ENCODE data around the gene WNT10A. TPM values are rescaled to one million over a fixed set of nuclear protein-coding genes. Genes with fewer than 3 reads are reported as not detected.

The WNT10A gene
- total and polyA plus RNA-seq, 2 experiments from 2014 or later, result 1.9 TPM

GRCh38 chr2:218888341-218888740 lies 7.7 kb downstream of the WNT10A start:
- Histone ChIP-seq H3K9me3 (ENCODE audit: low read depth) (no peaks in the 10 kb centered on the region), H3K9me2 (replicated peaks; ENCODE audit: insufficient read depth) (no peaks in the 10 kb centered on the region), H3K4me3 (no peak overlapping the region), H3K4me1 (ENCODE audit: insufficient read depth) (peaks cover 12% of the 10 kb centered on the region), H2AFZ (no peak overlapping the region), H3K4me2 (no peak overlapping the region), H4K20me1 (ENCODE audit: insufficient read depth, poor library complexity, severe bottlenecking) (no peaks in the 10 kb centered on the region), H3K79me2 (no peaks in the 10 kb centered on the region), H3K27me3 (peaks cover 29% of the 10 kb centered on the region), H3K27ac (no peak overlapping the region), H3K36me3 (replicated peaks; ENCODE audit: insufficient read depth, low read depth) (no peaks in the 10 kb centered on the region)
- 97% methylated on average over 5 of the region's 5 CpGs for WGBS (ENCODE audit: low lambda C conversion rate, missing lambda C conversion rate)
- TF ChIP-seq, protein P1, sequence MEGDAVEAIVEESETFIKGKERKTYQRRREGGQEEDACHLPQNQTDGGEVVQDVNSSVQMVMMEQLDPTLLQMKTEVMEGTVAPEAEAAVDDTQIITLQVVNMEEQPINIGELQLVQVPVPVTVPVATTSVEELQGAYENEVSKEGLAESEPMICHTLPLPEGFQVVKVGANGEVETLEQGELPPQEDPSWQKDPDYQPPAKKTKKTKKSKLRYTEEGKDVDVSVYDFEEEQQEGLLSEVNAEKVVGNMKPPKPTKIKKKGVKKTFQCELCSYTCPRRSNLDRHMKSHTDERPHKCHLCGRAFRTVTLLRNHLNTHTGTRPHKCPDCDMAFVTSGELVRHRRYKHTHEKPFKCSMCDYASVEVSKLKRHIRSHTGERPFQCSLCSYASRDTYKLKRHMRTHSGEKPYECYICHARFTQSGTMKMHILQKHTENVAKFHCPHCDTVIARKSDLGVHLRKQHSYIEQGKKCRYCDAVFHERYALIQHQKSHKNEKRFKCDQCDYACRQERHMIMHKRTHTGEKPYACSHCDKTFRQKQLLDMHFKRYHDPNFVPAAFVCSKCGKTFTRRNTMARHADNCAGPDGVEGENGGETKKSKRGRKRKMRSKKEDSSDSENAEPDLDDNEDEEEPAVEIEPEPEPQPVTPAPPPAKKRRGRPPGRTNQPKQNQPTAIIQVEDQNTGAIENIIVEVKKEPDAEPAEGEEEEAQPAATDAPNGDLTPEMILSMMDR (IDR thresholded peaks at IDR 0.05; ENCODE audit: poor library complexity), result no peak
- TF ChIP-seq EZH2 (IDR thresholded peaks at IDR 0.05; ENCODE audit: borderline replicate concordance) (no peak), EZH2phosphoT487 (IDR thresholded peaks at IDR 0.05; ENCODE audit: low read depth, severe bottlenecking, unreplicated experiment) (no peak)
- DNase-seq (ENCODE audit: low spot score), result no peak

DNA sequence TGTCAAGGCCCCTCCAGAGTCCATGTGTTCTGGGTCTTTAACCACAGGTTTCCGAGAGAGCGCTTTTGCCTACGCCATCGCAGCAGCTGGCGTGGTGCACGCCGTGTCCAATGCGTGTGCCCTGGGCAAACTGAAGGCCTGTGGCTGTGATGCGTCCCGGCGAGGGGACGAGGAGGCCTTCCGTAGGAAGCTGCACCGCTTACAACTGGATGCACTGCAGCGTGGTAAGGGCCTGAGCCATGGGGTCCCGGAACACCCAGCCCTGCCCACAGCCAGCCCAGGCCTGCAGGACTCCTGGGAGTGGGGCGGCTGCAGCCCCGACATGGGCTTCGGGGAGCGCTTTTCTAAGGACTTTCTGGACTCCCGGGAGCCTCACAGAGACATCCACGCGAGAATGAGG lies 9.3 kb downstream of the WNT10A start:
- no peak overlapping the region for H3K4me3 ChIP-seq
- TF ChIP-seq EZH2phosphoT487 (IDR thresholded peaks at IDR 0.05; ENCODE audit: low read depth, severe bottlenecking, unreplicated experiment) (no peak), EZH2 (IDR thresholded peaks at IDR 0.05; ENCODE audit: borderline replicate concordance) (no peak)
- TF ChIP-seq, protein P1 (IDR thresholded peaks at IDR 0.05; ENCODE audit: poor library complexity), result no peak
- H3K27ac ChIP-seq, result no peak overlapping the region
- 92% methylated on average over 23 of the region's 23 CpGs for WGBS (ENCODE audit: low lambda C conversion rate, missing lambda C conversion rate)
- no peaks in the 10 kb centered on the region for H3K79me2 ChIP-seq
- no peaks in the 10 kb centered on the region for H3K9me2 ChIP-seq (replicated peaks; ENCODE audit: insufficient read depth)
- no peak overlapping the region for H2AFZ ChIP-seq
- no peak overlapping the region for H3K4me2 ChIP-seq
- H3K36me3 ChIP-seq (replicated peaks; ENCODE audit: insufficient read depth, low read depth), result no peaks in the 10 kb centered on the region
- no peaks in the 10 kb centered on the region for H3K9me3 ChIP-seq (ENCODE audit: low read depth)
- H3K4me1 ChIP-seq (ENCODE audit: insufficient read depth), result peaks cover 25% of the 10 kb centered on the region
- no peak for DNase-seq (ENCODE audit: low spot score)
- H3K27me3 ChIP-seq, result peaks cover 32% of the 10 kb centered on the region
- no peaks in the 10 kb centered on the region for H4K20me1 ChIP-seq (ENCODE audit: insufficient read depth, poor library complexity, severe bottlenecking)

DNA sequence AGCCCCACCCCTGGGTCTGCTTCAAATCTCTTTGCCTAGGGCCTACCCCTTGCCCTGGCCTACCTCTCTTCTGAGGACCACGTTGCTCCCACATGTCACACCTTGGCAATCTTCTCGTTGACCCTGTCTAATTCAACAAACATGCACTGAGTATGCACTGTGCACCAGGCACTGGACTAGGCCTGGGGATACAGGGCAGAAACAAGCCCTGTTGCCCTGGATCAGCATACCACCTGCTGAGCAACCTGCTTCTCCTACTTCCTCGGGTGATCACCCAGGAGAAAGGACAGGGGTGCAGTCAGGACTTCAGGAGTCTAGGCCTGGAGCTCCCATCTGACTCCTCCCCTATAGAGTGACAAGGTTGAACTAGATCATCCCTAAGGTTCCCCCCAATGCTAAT lies 9.7 kb downstream of the WNT10A start:
- H3K36me3 ChIP-seq (replicated peaks; ENCODE audit: insufficient read depth, low read depth), result no peaks in the 10 kb centered on the region
- WGBS (ENCODE audit: low lambda C conversion rate, missing lambda C conversion rate), result 74% methylated on average over 3 of the region's 3 CpGs
- no peaks in the 10 kb centered on the region for H3K79me2 ChIP-seq
- H2AFZ ChIP-seq, result no peak overlapping the region
- H3K27ac ChIP-seq, result no peak overlapping the region
- TF ChIP-seq, protein P1 (IDR thresholded peaks at IDR 0.05; ENCODE audit: poor library complexity), result no peak
- no peak for TF ChIP-seq EZH2 (IDR thresholded peaks at IDR 0.05; ENCODE audit: borderline replicate concordance)
- no peak for TF ChIP-seq EZH2phosphoT487 (IDR thresholded peaks at IDR 0.05; ENCODE audit: low read depth, severe bottlenecking, unreplicated experiment)
- DNase-seq (ENCODE audit: low spot score), result no peak
- H3K9me3 ChIP-seq (ENCODE audit: low read depth), result no peaks in the 10 kb centered on the region
- H3K4me3 ChIP-seq, result no peak overlapping the region
- no peak overlapping the region for H3K4me2 ChIP-seq
- H3K27me3 ChIP-seq, result peaks cover 32% of the 10 kb centered on the region
- no peaks in the 10 kb centered on the region for H4K20me1 ChIP-seq (ENCODE audit: insufficient read depth, poor library complexity, severe bottlenecking)
- peaks cover 28% of the 10 kb centered on the region for H3K4me1 ChIP-seq (ENCODE audit: insufficient read depth)
- H3K9me2 ChIP-seq (replicated peaks; ENCODE audit: insufficient read depth), result no peaks in the 10 kb centered on the region

Measured in hepatocyte (in vitro differentiated cells).